Hematopoietic multipotent progenitor cell treated with erythropoietin and hydrocortisone succinate and interleukin-3 and kit ligand, for 4 days (in vitro differentiated cells): ENCODE data around the gene DPEP2.
A peak's percentile ranks its signal among the peaks of the same experiment; 100 is the strongest.
"Not testable (repeated sequence)": the region's sequence is repeated elsewhere in the genome, so short reads cannot be mapped to it uniquely, and the experiment has no call there.

Experiments used
- DNase-seq: peaks from one replicate; pipeline ENCODE4 v3.0.0-alpha.2; 2015

DPEP2 gene

DNA sequence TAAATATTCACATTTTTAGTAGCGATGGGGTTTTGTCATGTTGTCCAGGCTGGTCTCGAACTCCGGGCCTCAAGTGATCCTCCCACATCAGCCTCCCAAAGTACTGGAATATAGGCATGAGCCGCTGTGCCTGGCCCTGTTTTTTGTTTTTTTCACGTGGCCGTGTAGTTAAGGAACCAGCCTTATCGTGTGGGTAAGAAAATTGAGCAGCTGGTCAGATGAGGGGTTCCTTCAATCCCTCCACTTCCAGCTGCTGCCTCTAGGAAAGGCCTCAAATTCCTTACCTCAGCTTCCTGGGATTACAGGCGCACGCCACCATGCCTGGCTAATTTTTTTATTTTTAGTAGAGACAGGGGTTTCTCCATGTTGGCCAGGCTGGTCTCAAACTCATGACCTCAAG lies 5.9 kb upstream of the DPEP2 start:
- DNase-seq = no peak

DNA sequence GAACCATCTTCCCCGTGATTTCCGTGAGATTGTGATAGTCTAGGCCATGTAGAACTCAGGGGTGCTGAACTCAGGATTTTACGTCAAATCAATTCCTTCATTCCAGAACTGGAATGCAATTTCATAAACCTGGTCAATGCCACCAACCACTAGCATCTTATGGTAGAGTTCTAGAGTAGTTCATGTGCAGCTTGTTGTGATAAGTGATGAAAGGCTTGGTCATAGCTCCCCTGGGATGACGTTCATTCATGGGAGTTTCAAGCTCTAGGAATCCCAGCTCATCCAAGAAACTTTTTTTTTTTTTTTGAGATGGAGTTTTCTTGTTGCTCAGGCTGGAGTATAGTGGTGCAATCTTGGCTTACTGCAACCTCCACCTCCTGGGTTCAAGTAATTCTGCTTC lies 3.7 kb upstream of the DPEP2 start:
- DNase-seq = no peak

- DNase-seq = peak; percentile 20
These were observed 1.2 kb upstream of the DPEP2 start for GRCh38 chr16:68000450-68000849.

- peak; percentile 47 for DNase-seq
These were observed 701 bp upstream of the DPEP2 start for GRCh38 chr16:67999985-68000384.

DNA sequence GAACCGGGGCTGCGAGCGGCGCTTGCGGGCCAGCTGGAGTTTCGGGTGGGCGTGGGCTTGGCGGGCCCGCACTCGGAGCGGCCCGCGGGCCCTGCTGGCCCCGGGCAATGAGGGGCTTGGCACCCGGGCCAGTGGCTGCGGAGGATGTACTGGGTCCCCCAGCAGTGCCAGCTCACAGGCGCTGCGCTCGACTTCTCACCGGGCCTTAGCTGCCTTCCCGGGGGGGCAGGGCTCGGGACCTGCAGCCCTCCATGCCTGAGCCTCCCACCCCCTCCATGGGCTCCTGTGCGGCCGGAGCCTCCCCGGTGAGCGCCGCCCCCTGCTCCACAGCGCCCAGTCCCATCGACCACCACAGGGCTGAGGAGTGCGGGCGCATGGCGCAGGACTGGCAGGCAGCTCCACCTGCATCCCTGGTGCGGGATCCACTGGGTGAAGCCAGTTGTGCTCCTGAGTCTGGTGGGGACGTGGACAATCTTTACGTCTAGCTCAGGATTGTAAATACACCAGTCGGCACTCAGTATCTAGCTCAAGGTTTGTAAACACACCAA lies 979 bp downstream of the DPEP2 start:
- DNase-seq = not testable (repeated sequence)

- peak; percentile 64 for DNase-seq
These were observed 2.6 kb downstream of the DPEP2 start for GRCh38 chr16:67996666-67997065.

GRCh38 chr16:67995423-67995822 lies 3.9 kb downstream of the DPEP2 start:
- DNase-seq = peak; percentile 35

- peak; percentile 75 for DNase-seq
These were observed 5.3 kb downstream of the DPEP2 start for GRCh38 chr16:67994040-67994408.

- peak; percentile 94 for DNase-seq
These were observed 5.9 kb downstream of the DPEP2 start for GRCh38 chr16:67993207-67994039.

DNA sequence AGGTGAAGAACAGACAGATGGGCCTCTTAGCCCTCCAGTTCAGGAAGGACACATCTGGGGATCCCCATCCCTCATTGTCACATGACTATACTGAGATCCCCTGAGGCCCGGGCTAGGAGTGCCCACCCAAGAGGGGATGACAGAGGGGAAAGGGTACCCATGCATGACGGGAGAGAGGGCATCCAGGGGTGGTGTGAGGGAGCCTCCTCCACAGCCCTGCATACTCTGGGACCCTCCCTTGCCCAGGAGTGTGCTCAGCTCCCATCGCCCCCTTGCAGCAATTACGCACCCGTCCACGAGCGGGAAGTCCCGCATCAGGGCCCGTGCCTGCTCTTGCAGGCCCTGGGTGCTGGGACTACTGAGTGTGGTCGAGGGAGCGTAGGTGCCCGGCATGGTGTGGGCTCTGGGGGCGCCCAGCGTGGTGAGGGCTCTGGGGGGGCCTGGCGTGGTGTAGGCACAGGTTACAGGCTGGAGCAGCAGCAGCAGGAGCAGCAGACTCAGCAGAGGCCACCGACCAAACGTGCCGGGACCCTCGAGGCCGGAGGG lies 6.5 kb downstream of the DPEP2 start:
- DNase-seq = no peak

- DNase-seq = no peak
These were observed 9.3 kb downstream of the DPEP2 start for GRCh38 chr16:67990018-67990386.

DNA sequence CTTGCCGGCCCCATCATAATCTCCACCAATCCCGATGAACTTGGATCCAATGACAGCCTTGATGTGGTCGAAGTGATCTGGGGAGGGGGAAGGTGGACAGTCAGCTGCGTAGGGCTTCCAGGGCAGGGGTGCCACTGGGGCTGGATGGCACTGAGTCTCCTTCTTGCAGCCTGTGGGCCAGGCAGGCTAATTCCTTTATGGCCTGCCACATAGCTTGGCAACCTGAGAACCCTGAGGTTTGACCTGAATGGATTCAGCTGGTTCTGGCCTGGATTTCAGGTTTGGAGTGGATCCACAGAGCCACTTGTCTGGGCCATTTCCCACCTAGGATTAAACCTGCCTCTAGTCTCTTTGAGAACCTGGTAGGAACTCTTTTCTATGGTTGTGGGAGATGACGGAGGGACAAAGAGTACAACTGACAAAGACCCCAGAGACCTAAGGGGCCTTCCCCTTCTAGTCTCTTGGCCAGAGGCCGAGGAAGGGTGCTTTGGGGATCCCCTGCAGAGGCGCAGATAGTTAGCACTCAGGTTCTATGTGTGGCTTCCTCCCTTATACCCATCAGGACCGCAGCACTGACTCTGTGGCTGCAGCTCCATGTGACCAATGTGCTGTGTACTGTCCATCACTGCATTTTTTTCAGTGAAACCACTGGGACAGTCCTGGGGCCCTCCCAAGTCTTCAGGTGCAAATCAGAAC lies 9.8 kb downstream of the DPEP2 start:
- DNase-seq = no peak

DNA sequence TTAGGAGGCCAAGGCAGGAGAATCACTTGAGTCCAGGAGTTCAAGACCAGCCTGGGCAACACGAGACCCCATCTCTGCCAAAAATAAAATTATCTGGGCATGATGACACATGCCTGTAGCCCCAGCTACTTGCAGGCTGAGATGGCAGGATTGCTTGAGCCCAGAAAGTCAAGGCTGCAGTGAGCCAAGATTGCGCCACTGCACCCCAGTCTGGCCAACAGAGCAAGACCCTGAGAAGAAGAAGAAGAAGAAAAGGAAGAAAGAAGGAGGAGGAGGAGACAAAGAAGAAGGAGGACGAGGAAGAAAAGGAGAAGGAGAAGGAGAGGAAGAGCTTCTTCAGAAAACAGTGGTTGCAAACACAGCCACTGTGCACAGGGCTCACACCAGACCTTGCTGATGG lies 10.6 kb downstream of the DPEP2 start:
- DNase-seq = no peak

- DNase-seq = no peak
These were observed 11.7 kb downstream of the DPEP2 start for GRCh38 chr16:67987460-67988160.

DNA sequence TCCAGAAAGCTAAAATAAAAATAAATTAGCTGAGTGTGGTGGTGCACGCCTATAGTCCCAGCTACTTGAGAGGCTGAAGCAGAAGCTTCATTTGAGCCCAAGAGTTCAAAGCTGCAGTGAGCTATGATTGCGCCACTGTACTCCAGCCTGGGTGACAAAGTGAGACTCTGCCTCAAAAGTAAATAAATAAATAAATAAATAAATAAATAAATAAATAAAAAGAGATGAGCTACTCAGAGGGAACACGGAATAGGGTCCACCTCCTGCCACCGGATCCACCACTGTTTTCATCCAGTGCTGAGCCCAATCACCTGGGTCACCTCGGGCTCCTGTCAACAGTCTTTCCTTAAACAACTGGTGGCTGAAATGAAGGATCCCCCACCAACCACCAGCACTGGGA lies 12.3 kb downstream of the DPEP2 start:
- DNase-seq = no peak

- DNase-seq = no peak
These were observed 17.1 kb downstream of the DPEP2 start for GRCh38 chr16:67982011-67982696.

DNA sequence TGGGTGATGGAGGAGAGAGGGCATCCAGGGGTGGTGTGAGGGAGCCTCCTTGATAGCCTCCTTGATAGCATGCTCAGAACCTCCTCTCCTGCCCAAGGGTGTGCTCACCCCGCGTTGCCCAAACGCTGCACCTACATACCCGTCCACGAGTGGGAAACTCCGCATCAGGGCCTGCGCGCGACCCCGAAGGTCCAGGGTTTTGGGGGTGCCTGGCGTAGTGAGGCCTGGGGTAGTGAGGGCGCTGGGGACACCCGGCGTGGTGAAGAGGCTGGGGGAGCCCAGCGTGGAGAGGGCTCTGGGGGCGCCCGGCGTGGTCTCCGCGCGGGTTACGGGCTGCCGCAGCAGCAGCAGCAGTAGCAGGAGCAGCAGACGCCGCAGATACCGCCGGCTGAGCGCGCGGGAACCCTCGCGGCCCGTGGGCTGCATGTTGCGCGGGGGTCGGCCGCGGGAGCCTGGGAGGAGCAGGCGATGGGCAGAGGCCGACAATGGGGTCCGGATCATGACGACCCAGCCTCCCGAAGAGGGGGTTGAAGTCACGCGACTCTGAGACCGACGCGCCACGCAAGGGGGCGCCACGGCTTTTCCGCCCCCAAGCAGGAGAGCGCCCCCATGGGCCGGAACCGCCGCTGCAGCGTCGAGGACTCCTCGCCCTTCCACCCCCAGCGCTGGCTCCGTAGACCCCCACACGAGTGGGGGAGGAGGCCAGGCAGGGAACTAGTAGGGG lies 19.2 kb downstream of the DPEP2 start, which contains the start of gene DPEP3:
Gene DPEP3, minus strand, starts transcription at position 545 of the 724 bp plus-strand sequence. Its CDS starts 119 bp downstream, at position 426.
- peak; percentile 52 for DNase-seq

DNA sequence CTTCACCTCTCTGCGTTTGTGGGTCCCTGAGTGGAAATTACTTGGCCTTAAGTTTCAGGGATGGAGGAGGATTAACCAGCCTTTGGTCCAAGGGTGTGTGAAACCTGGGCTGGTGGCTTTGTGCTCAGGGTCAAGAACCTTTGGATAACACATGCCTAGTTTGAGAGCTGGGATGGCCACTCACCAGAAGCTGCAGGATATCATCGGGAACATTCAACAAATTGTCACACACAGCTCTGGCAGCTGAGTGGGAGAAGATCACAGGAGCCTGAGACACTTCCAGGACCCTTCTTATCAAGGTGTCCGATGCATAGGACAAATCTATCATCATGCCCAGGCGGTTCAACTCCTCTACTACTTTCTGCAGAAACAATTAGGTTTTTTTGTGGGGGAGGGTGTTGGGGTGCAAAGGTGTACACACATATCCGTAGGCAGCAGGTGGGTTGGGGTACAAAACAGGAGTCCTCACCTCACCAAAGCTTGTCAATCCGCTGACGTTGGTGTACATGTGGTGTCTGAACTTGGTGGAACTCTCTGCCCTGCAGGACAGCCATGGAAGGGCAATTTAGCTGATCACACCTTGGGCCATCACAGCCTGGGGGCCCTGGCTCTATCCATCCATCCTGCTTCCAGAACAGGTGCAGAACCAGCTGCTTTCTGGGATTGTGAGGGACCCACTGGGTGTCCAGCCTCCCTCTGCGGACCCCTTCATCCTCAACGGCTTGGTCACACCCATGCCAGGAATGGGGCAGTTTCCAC lies 21.6 kb downstream of the DPEP2 start:
- no peak for DNase-seq

- no peak for DNase-seq
These were observed 22.3 kb downstream of the DPEP2 start for GRCh38 chr16:67977005-67977404.

- DNase-seq = no peak
These were observed 23.1 kb downstream of the DPEP2 start for GRCh38 chr16:67976205-67976604.
